GM12873 (cell line): ENCODE measurements around the gene TMEM209.

Experiments
- CTCF ChIP-seq: IDR thresholded peaks from 2 replicates; pipeline ENCODE4 v1.5.1; 2012; ENCODE audit warnings: low read depth, mild to moderate bottlenecking, moderate library complexity, low read length, control low read depth; ENCODE audit not compliant: insufficient read depth; ENCODE audit errors: missing control alignments

The TMEM209 gene

GRCh38 chr7:130146693-130147405 lies 58.4 kb downstream of the TMEM209 start:
- no peak for TF ChIP-seq CTCF

GRCh38 chr7:130145424-130146100 lies 59.6 kb downstream of the TMEM209 start:
- no peak for TF ChIP-seq CTCF

GRCh38 chr7:130144312-130145171 lies 60.7 kb downstream of the TMEM209 start:
- no peak for TF ChIP-seq CTCF

DNA sequence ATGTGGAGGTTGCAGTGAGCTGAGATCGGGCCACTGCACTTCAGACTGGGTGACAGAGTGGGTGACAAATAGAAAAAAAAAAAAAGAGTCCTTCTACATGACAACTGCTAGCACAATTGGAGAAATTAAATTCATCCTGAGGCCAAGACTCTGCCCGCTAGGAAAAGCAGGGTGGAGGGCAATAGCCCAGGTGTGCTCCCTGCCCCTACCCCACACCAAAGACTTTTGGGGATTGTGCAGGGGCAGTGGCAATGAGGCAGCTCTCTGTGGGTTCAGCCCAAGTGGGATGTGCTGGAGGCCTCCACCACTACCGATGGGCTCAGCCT lies 61.3 kb downstream of the TMEM209 start:
- no peak for TF ChIP-seq CTCF

GRCh38 chr7:130143334-130143732 lies 61.9 kb downstream of the TMEM209 start:
- no peak for TF ChIP-seq CTCF

DNA sequence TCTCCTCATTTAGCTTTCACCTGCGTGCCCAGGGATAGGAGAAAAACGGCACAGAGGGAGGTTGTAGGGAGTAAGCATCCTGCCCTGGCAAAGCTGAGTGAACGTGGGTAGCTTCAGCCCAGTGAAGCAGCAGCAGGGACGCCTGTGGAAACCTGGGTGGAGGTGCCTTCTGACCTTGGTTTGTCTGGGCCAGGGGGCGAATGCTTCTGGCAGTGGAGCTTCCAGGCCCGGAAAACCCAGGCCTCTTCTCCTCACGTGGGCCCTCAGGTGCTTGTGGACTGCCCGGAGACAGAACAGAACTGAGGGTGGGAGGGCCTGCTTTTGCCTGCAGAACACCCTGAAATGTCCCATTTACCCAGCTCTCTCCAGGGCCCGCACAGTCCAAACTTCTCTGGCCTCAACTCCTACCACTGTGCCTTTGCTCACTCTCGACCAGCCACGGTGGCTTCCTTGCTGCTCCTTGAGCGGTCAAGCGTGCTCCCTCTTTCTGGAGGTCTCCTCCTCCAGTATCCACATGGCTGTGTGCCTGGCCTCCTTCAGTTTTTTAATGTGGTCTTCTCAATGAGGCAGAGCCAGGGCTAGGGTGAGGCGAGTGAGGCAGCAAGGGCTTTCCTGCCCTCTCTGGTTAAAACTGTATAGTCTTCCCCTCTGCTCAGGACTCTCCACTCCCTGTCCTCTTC lies 62.4 kb downstream of the TMEM209 start:
- no peak for TF ChIP-seq CTCF

DNA sequence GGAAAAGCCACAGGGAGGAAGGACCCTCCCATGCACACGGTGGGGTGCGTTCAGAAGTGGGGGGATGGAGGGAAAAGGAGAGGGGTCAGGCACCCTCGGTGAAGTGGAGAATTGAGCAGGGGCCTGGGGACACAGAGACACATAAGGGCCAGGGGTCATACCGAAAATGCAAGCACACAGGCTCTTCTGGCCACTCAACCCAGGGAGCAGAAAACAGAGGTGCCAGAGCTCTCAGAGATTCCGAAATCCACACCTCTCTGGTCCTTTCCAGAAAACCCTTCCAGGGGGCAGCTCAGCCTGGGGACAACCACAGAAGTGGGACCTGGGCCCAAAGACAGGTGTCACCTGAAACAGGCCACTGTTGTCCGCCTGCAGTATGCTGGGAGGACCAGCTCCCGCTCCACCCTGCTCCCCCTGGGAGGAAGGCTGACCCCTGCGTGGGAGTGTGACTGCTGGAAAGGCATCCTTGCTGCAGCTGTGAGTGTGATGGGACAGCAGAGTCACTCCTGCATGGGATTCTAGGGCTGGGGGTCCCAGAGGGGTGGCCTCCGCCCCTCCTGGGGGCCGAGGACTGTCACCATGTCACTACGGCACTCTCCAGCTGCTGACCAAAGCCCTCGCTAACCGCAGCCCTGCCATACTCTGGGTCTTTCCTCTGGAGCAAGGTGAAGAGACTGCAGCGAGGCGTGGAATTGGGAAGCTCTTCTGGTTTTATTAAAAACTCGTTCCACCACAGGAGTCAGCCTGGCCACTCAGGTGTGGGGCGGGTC lies 63.1 kb downstream of the TMEM209 start:
- TF ChIP-seq CTCF, result no peak
